Measurements from ENCODE around the gene CEP192.

- TF ChIP-seq CTCF (IDR thresholded peaks at IDR 0.05) = no peak
- peak in 1 of 3 donors; percentile 6 for TF ChIP-seq POLR2AphosphoS5 (IDR thresholded peaks at IDR 0.05)
- TF ChIP-seq POLR2A (IDR thresholded peaks at IDR 0.05) = no peak
These were observed 44.4 kb upstream of the CEP192 start for GRCh38 chr18:12946549-12947284.

Data from breast epithelium (tissue), 3 donors.